Trophoblast cell (in vitro differentiated cells and primary cell): ENCODE results near the gene DENND5A.
"Not testable (repeated sequence)": the region's sequence is repeated elsewhere in the genome, so short reads cannot be mapped to it uniquely, and the experiment has no call there.

Source experiments
- DNase-seq, 2 donors: peaks; one replicate each; pipeline ENCODE4 v3.0.0-alpha.2; 2016
- H2AFZ ChIP-seq: 2 replicates; pipeline ENCODE4 v1.6.1; 2013; ENCODE audit warnings: low read length, moderate library complexity, mild to moderate bottlenecking; ENCODE audit not compliant: insufficient read depth, poor library complexity
- H2AK5ac ChIP-seq: 2 replicates; pipeline ENCODE4 v1.6.1; 2013; ENCODE audit warnings: mild to moderate bottlenecking, low read length
- H2BK120ac ChIP-seq: 2 replicates; pipeline ENCODE4 v1.6.1; 2013; ENCODE audit warnings: low read length, mild to moderate bottlenecking, moderate library complexity; ENCODE audit not compliant: insufficient read depth, poor library complexity
- H2BK12ac ChIP-seq: 2 replicates; pipeline ENCODE4 v1.6.1; 2013; ENCODE audit warnings: mild to moderate bottlenecking, low read length, moderate library complexity
- H2BK5ac ChIP-seq: 2 replicates; pipeline ENCODE4 v1.6.1; 2013; ENCODE audit warnings: low read length, low read depth, moderate library complexity, mild to moderate bottlenecking; ENCODE audit not compliant: poor library complexity
- H3K14ac ChIP-seq: 2 replicates; pipeline ENCODE4 v1.6.1; 2013; ENCODE audit warnings: mild to moderate bottlenecking, low read length
- H3K18ac ChIP-seq: 2 replicates; pipeline ENCODE4 v1.6.1; 2013; ENCODE audit warnings: mild to moderate bottlenecking, low read length
- H3K23ac ChIP-seq: 2 replicates; pipeline ENCODE4 v1.6.1; 2013; ENCODE audit warnings: low read length
- H3K27ac ChIP-seq: 2 replicates; pipeline ENCODE4 v1.5.1; 2013; ENCODE audit warnings: low read depth, mild to moderate bottlenecking, inconsistent platforms, low read length, moderate library complexity
- H3K27me3 ChIP-seq: 2 replicates; pipeline ENCODE4 v1.6.1; 2013; ENCODE audit warnings: inconsistent platforms, mild to moderate bottlenecking, low read length, moderate library complexity; ENCODE audit not compliant: insufficient read depth
- H3K36me3 ChIP-seq, 2 experiments: 1 replicate in 1 of 2; 2 replicates in 1 of 2; pipeline ENCODE4 v1.6.1; 2013; ENCODE audit warnings: low read length in 2 of 2, mild to moderate bottlenecking in 2 of 2, moderate library complexity in 1 of 2; ENCODE audit not compliant: insufficient read depth in 2 of 2, control insufficient read depth in 1 of 2
- H3K4ac ChIP-seq: 2 replicates; pipeline ENCODE4 v1.6.1; 2013; ENCODE audit warnings: low read depth, mild to moderate bottlenecking, low read length, moderate library complexity
- H3K4me1 ChIP-seq, 2 experiments: 1 replicate in 1 of 2; 2 replicates in 1 of 2; pipeline ENCODE4 v1.6.1; 2013; ENCODE audit warnings: low read length in 2 of 2, mild to moderate bottlenecking in 2 of 2, moderate library complexity in 1 of 2; ENCODE audit not compliant: insufficient read depth in 2 of 2, control insufficient read depth in 1 of 2
- H3K4me2 ChIP-seq: 2 replicates; pipeline ENCODE4 v1.6.1; 2013; ENCODE audit warnings: inconsistent platforms, mild to moderate bottlenecking, low read length, moderate library complexity
- H3K4me3 ChIP-seq: 2 replicates; pipeline ENCODE4 v1.5.1; 2013; ENCODE audit warnings: mild to moderate bottlenecking, low read depth, low read length, inconsistent platforms
- H3K79me1 ChIP-seq: one replicate; pipeline ENCODE4 v1.6.1; 2013; ENCODE audit warnings: low read length
- H3K79me2 ChIP-seq: 2 replicates; pipeline ENCODE4 v1.6.1; 2013; ENCODE audit warnings: low read length, mild to moderate bottlenecking; ENCODE audit not compliant: control insufficient read depth, insufficient read depth, poor library complexity
- H3K9ac ChIP-seq: 2 replicates; pipeline ENCODE4 v1.6.1; 2013; ENCODE audit warnings: mild to moderate bottlenecking, low read length
- H3K9me3 ChIP-seq: 2 replicates; pipeline ENCODE4 v1.6.1; 2013; ENCODE audit warnings: low read depth, mild to moderate bottlenecking, control low read depth, inconsistent platforms, low read length; ENCODE audit not compliant: insufficient read depth
- H4K12ac ChIP-seq: 2 replicates; pipeline ENCODE4 v1.6.1; 2013; ENCODE audit warnings: low read depth, mild to moderate bottlenecking, low read length, moderate library complexity
- H4K8ac ChIP-seq: 2 replicates; pipeline ENCODE4 v1.6.1; 2013; ENCODE audit warnings: low read depth, mild to moderate bottlenecking, low read length, moderate library complexity
- H4K91ac ChIP-seq: one replicate; pipeline ENCODE4 v1.6.1; 2013; ENCODE audit warnings: low read depth, mild to moderate bottlenecking, low read length, moderate library complexity
- WGBS: extraction: QIAGEN DNeasy Blood & Tissue Kit; methylation state at CpG from one replicate; pipeline ENCODE4 v1.1.7; 2013; ENCODE audit warnings: missing lambda C conversion rate; ENCODE audit not compliant: insufficient read length, insufficient coverage; ENCODE audit errors: extremely low coverage; 5-methylcytosine and 5-hydroxymethylcytosine counted together

Gene DENND5A

GRCh38 chr11:9209604-9210003 lies 55.5 kb downstream of the DENND5A start:
- no CpG with 5 or more reads among the region's 4 CpGs for WGBS
- not testable (repeated sequence) for H3K79me1 ChIP-seq, H2BK5ac ChIP-seq, H3K27me3 ChIP-seq, H4K8ac ChIP-seq, H3K36me3 ChIP-seq, H3K4ac ChIP-seq, H3K23ac ChIP-seq, H3K79me2 ChIP-seq, H3K4me1 ChIP-seq, H3K4me3 ChIP-seq, H4K91ac ChIP-seq, H3K18ac ChIP-seq, H2AFZ ChIP-seq, H3K9ac ChIP-seq, H4K12ac ChIP-seq, H2BK120ac ChIP-seq, H2BK12ac ChIP-seq, H2AK5ac ChIP-seq, H3K4me2 ChIP-seq, DNase-seq, H3K27ac ChIP-seq, H3K9me3 ChIP-seq, H3K14ac ChIP-seq

- no CpG with 5 or more reads among the region's 8 CpGs for WGBS
- Histone ChIP-seq H3K27ac (no peak overlapping the region), H3K9ac (no peak overlapping the region)
These were observed 56.2 kb downstream of the DENND5A start for GRCh38 chr11:9208726-9209501.

GRCh38 chr11:9207229-9207628 lies 57.9 kb downstream of the DENND5A start:
- H3K4me1 ChIP-seq = peaks cover 0 to 7% of the 10 kb centered on the region in 2 experiments
- no peak overlapping the region for H3K14ac ChIP-seq
- DNase-seq = no peak

More at GRCh38 chr11:9208726-9209501, 56.2 kb downstream of the DENND5A start:
- no peak overlapping the region for H3K23ac ChIP-seq
- peak overlapping the region; percentile 87 for H3K4ac ChIP-seq
- H4K12ac ChIP-seq = no peak overlapping the region
- H3K36me3 ChIP-seq = peaks cover 2% of the 10 kb centered on the region in 2 experiments
- H3K4me3 ChIP-seq = no peak overlapping the region
- H3K4me1 ChIP-seq = peaks cover 0 to 7% of the 10 kb centered on the region in 2 experiments
- no peak overlapping the region for H2AFZ ChIP-seq
- no peak overlapping the region for H3K14ac ChIP-seq
- no peaks in the 10 kb centered on the region for H3K27me3 ChIP-seq
- no peak overlapping the region for H2BK120ac ChIP-seq
- H3K79me1 ChIP-seq = no peaks in the 10 kb centered on the region
- H4K91ac ChIP-seq = no peak overlapping the region
- no peaks in the 10 kb centered on the region for H3K9me3 ChIP-seq
- H3K4me2 ChIP-seq = no peak overlapping the region
- H4K8ac ChIP-seq = no peak overlapping the region
- peak; percentile 45 to 75 for DNase-seq
- H2BK12ac ChIP-seq = no peak overlapping the region
- H3K18ac ChIP-seq = no peak overlapping the region
- H2AK5ac ChIP-seq = no peak overlapping the region
- H3K79me2 ChIP-seq = peaks cover 5% of the 10 kb centered on the region
- H2BK5ac ChIP-seq = no peak overlapping the region

GRCh38 chr11:9206496-9206895 lies 58.7 kb downstream of the DENND5A start:
- H4K12ac ChIP-seq = no peak overlapping the region
- no peak overlapping the region for H3K27ac ChIP-seq
- H3K27me3 ChIP-seq = no peaks in the 10 kb centered on the region
- no peak overlapping the region for H4K8ac ChIP-seq
- no peak overlapping the region for H3K4me3 ChIP-seq
- no peak overlapping the region for H2AK5ac ChIP-seq
- no peaks in the 10 kb centered on the region for H3K79me1 ChIP-seq
- H2BK120ac ChIP-seq = no peak overlapping the region
- no peaks in the 10 kb centered on the region for H3K9me3 ChIP-seq
- H3K4ac ChIP-seq = no peak overlapping the region
- no peak overlapping the region for H3K4me2 ChIP-seq
- no peak overlapping the region for H3K23ac ChIP-seq
- H3K14ac ChIP-seq = no peak overlapping the region
- no peak overlapping the region for H3K9ac ChIP-seq
- no CpG with 5 or more reads among the region's 2 CpGs for WGBS
- H3K79me2 ChIP-seq = peaks cover 3% of the 10 kb centered on the region
- DNase-seq = peak in 1 of 2 donors; percentile 70
- H3K36me3 ChIP-seq = peaks cover 5 to 10% of the 10 kb centered on the region in 2 experiments
- H2BK5ac ChIP-seq = no peak overlapping the region
- H3K18ac ChIP-seq = no peak overlapping the region
- peaks cover 0 to 7% of the 10 kb centered on the region in 2 experiments for H3K4me1 ChIP-seq
- no peak overlapping the region for H4K91ac ChIP-seq
- H2AFZ ChIP-seq = no peak overlapping the region
- H2BK12ac ChIP-seq = no peak overlapping the region

More at GRCh38 chr11:9207229-9207628, 57.9 kb downstream of the DENND5A start:
- H3K79me2 ChIP-seq = peaks cover 3% of the 10 kb centered on the region
- no CpG with 5 or more reads among the region's 2 CpGs for WGBS
- no peak overlapping the region for H3K4ac ChIP-seq
- no peak overlapping the region for H3K9ac ChIP-seq
- H2BK120ac ChIP-seq = no peak overlapping the region
- no peaks in the 10 kb centered on the region for H3K9me3 ChIP-seq
- H4K91ac ChIP-seq = no peak overlapping the region
- no peak overlapping the region for H2AFZ ChIP-seq
- H2BK12ac ChIP-seq = no peak overlapping the region
- peaks cover 5 to 10% of the 10 kb centered on the region in 2 experiments for H3K36me3 ChIP-seq
- no peaks in the 10 kb centered on the region for H3K27me3 ChIP-seq
- no peak overlapping the region for H3K4me3 ChIP-seq
- H3K79me1 ChIP-seq = no peaks in the 10 kb centered on the region
- no peak overlapping the region for H3K4me2 ChIP-seq
- H4K12ac ChIP-seq = no peak overlapping the region
- H4K8ac ChIP-seq = no peak overlapping the region
- no peak overlapping the region for H3K18ac ChIP-seq
- H2AK5ac ChIP-seq = no peak overlapping the region
- H3K23ac ChIP-seq = no peak overlapping the region
- H2BK5ac ChIP-seq = no peak overlapping the region
- no peak overlapping the region for H3K27ac ChIP-seq
